GM21526 (cell line): Measurements from ENCODE around the gene SEMA5B.

Experiments used
- ATAC-seq: cut with Tn5 transposase; IDR thresholded peaks from one replicate; pipeline ENCODE4 v1.9.1; 2021; ENCODE audit warnings: moderate library complexity; ENCODE audit not compliant: unreplicated experiment, low FRiP score

Gene SEMA5B

GRCh38 chr3:122912772-122913538 lies 114.6 kb downstream of the SEMA5B start:
- no peak for ATAC-seq

- ATAC-seq = no peak
These were observed 115.7 kb downstream of the SEMA5B start for GRCh38 chr3:122911901-122912300.

GRCh38 chr3:122908251-122908650 lies 119.3 kb downstream of the SEMA5B start:
- no peak for ATAC-seq

GRCh38 chr3:122907471-122907870 lies 120.1 kb downstream of the SEMA5B start:
- no peak for ATAC-seq

- no peak for ATAC-seq
These were observed 124.4 kb downstream of the SEMA5B start for GRCh38 chr3:122903171-122903570.

- no peak for ATAC-seq
These were observed 125.2 kb downstream of the SEMA5B start for GRCh38 chr3:122902326-122902725.

- ATAC-seq = no peak
These were observed 129.3 kb downstream of the SEMA5B start for GRCh38 chr3:122898298-122898697.

- ATAC-seq = no peak
These were observed 133.6 kb downstream of the SEMA5B start for GRCh38 chr3:122893754-122894668.

GRCh38 chr3:122893282-122893681 lies 134.3 kb downstream of the SEMA5B start:
- ATAC-seq = no peak

- ATAC-seq = no peak
These were observed 135.2 kb downstream of the SEMA5B start for GRCh38 chr3:122892118-122892960.

- ATAC-seq = no peak
These were observed 136.8 kb downstream of the SEMA5B start for GRCh38 chr3:122890720-122891220.

- ATAC-seq = no peak
These were observed 137.4 kb downstream of the SEMA5B start for GRCh38 chr3:122890077-122890719.

- ATAC-seq = no peak
These were observed 140.6 kb downstream of the SEMA5B start for GRCh38 chr3:122886946-122887345.

- ATAC-seq = no peak
These were observed 141.3 kb downstream of the SEMA5B start for GRCh38 chr3:122886251-122886650.

- no peak for ATAC-seq
These were observed 145.1 kb downstream of the SEMA5B start for GRCh38 chr3:122882361-122882947.

GRCh38 chr3:122880624-122881023 lies 146.9 kb downstream of the SEMA5B start:
- ATAC-seq = no peak

GRCh38 chr3:122880173-122880572 lies 147.4 kb downstream of the SEMA5B start:
- no peak for ATAC-seq

GRCh38 chr3:122875547-122876127 lies 151.9 kb downstream of the SEMA5B start:
- ATAC-seq = no peak
